Jurkat, Clone E6-1 (cell line): ENCODE results near the gene SHISAL2A. TPM values are rescaled to one million over a fixed set of nuclear protein-coding genes. Genes with fewer than 3 reads are reported as not detected.

Experiments used
- DNase-seq: peaks from one replicate; pipeline ENCODE4 v3.0.0-alpha.2; 2011; ENCODE audit warnings: low read depth, low spot score
- H3K4me3 ChIP-seq: 2 replicates; pipeline ENCODE4 v1.5.1; 2011; ENCODE audit warnings: mild to moderate bottlenecking, low read length, control low read depth, moderate library complexity
- polyA plus RNA-seq: library from polyadenylated mRNA; unstranded; fragments of >200 nt; gene quantifications from one replicate; pipeline ENCODE4 v1.2.1, GENCODE V29; 2012; ENCODE audit warnings: missing spikeins; ENCODE audit not compliant: insufficient read length, insufficient read depth

SHISAL2A gene
- polyA plus RNA-seq = not detected

GRCh38 chr1:52632732-52633290 lies at the start of gene SHISAL2A:
Gene SHISAL2A, plus strand, starts transcription at chr1:52633168. Its CDS starts 326 bp downstream, at chr1:52633494.
- no peak within 1 kb of the TSS for H3K4me3 ChIP-seq
- DNase-seq = no peak

- no peak overlapping the region for H3K4me3 ChIP-seq
- no peak for DNase-seq
Measured at GRCh38 chr1:52585474-52585873, 47.5 kb upstream of the SHISAL2A start.

- no peak overlapping the region for H3K4me3 ChIP-seq
- no peak for DNase-seq
Measured at GRCh38 chr1:52588027-52588426, 44.9 kb upstream of the SHISAL2A start.

DNA sequence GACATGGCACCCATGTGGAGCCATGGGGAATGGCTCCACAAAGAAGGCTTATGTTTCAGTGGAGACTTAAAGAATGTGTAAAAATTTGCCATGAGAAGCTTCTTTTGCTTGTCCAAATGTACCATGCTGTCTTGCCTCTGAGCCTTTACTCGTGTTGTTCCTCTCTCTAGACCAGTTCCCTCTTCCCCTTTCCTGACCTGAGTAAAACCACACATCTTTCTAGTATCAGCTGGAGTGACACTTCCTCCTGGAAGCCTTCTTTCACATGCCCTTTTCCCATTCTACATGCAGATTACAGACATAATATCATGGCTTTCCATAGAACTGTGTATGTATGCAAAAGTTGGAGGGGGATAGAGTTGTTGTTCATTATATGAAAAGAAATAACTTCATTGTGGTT lies 44.4 kb upstream of the SHISAL2A start:
- no peak for DNase-seq
- no peak overlapping the region for H3K4me3 ChIP-seq

GRCh38 chr1:52590266-52590665 lies 42.7 kb upstream of the SHISAL2A start:
- no peak overlapping the region for H3K4me3 ChIP-seq
- no peak for DNase-seq

DNA sequence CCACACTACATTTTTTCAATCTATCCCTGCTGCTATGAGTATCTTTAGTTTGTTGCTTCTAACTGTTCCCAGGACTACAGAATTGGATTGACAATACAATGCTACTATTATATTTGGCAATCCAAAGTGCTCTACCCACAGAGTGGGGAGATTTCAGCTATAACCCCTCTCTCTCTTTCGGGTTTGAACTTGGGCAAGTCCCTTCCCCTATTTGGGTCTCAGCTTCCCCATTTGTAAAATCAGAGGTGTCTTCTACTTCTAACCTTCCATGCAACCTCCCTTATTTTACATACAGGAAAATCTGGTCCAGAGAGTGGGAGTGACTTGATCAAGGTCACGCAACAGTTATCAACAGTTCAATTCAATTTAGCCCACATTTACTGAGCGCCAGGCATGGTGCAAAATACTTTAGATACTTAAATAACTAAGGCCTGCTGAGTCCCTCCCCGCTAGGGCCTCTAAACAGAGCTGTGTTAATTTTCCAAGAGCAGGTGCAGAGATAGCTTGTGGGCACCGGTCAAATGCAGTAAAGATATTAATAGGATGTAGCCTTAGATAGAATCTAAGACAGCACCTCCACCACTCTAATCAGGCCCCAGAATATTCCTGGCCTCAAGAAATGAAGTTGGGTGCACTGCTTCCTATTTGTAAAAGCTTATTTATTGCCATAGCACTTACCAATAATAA lies 40.2 kb upstream of the SHISAL2A start:
- no peak for DNase-seq
- no peak overlapping the region for H3K4me3 ChIP-seq

- H3K4me3 ChIP-seq = no peak overlapping the region
- DNase-seq = no peak
Measured at GRCh38 chr1:52593495-52593894, 39.5 kb upstream of the SHISAL2A start.

GRCh38 chr1:52595061-52595460 lies 37.9 kb upstream of the SHISAL2A start:
- DNase-seq = no peak

GRCh38 chr1:52597912-52598311 lies 35.1 kb upstream of the SHISAL2A start:
- H3K4me3 ChIP-seq = no peak overlapping the region

More at GRCh38 chr1:52595061-52595460, 37.9 kb upstream of the SHISAL2A start:
- H3K4me3 ChIP-seq = no peak overlapping the region

DNA sequence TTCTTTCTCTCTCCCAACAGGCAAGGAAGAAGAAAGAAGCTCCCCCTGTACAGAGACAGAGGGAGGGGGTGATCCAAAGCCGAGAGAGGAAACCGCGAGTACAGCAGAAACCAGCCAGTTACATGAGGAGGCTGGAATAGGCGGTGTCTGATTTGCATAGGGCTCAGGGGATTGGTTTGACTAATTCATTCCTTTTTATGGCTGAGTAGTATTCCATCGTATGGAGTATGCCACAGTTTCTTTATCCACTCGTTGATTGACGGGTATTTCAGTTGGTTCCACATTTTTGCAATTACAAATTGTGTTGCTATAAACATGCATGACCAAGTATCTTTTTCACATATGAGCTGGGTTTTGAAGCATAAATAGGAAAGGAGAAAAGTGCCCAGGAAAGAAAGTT lies 34.2 kb upstream of the SHISAL2A start:
- no peak overlapping the region for H3K4me3 ChIP-seq
- no peak for DNase-seq

More at GRCh38 chr1:52597912-52598311, 35.1 kb upstream of the SHISAL2A start:
- DNase-seq = no peak

DNA sequence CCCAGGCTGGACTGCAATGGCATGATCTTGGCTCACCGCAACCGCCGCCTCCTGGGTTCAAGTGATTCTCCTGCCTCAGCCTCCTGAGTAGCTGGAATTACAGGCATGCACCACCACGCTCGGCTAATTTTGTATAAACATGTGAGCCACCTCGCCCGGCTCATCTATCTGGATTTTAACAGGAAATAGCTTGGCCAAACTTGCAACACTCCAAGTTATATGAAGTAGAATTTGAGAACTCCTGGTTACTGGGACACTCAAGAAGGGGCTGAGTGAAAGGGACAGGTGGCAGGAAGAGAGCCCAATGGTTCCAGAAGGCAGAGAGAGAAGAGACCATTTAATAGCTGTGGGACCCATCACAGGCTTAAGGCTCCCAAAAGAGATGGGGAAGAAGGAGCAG lies 33.7 kb upstream of the SHISAL2A start:
- no peak for DNase-seq
- no peak overlapping the region for H3K4me3 ChIP-seq

GRCh38 chr1:52600533-52601179 lies 32.3 kb upstream of the SHISAL2A start:
- no peak overlapping the region for H3K4me3 ChIP-seq
- no peak for DNase-seq

DNA sequence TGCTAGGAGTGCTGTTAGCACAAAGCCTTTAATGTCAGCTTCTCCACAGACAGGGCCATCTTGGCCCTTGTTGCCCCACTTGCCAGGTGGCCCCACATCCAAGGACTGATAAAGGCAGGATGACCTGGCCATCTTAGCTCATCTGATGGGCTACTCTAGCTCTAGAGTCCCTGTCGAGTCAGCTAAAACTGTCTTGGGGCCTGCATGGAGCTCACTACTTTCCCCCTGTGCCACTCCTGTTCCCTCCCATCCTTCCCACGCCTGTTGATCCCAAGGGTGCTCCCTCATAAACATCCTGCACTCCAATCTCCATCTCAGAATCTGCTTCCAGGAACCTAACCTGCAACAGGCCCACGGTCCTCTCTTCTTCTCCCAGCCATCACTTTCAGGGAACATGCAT lies 31.4 kb upstream of the SHISAL2A start:
- DNase-seq = no peak

GRCh38 chr1:52601991-52602855 lies 30.7 kb upstream of the SHISAL2A start, which contains the start of gene GPX7:
Gene GPX7, plus strand, starts transcription at chr1:52602371. Its CDS starts 39 bp downstream, at chr1:52602410.
- no peak for DNase-seq
- H3K4me3 ChIP-seq = no peak within 1 kb of the TSS

More for the DNA sequence above, 31.4 kb upstream of the SHISAL2A start:
- no peak overlapping the region for H3K4me3 ChIP-seq

DNA sequence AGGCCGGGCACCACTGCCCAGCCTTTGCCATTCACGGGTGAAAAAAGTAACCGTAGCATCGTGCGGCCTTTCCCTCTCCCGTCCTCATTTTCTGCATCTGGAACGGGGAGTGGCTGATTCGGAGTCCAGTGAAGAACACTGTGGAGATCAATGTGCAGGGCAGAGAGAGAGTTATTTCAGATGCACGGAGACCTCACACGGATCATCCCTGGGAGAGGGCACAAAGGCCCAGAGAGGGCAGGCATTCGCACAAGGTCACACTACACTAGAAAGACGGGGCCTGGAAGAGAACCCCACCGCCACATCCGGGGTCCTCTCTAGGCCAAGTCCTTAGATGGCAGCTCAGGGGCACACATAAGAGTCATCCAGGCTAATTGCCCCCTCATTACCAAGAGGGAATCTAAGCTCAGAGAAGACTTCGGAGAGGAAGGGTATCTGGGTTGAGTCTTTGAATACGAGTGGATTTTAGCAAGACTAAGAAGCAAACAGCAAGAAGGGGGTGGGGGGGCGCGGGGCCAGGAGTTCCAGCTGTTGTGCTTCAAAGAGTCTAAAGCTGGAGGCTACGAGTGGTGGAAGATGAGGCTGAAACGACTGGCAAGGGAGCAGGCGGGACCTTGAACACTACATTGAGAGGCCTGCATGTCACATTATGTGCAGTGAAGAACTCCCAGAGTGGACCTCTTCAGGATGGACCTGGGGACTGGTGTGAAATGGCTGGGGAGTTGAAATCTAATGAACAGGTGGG lies 29.9 kb upstream of the SHISAL2A start:
- no peak for DNase-seq
- no peak overlapping the region for H3K4me3 ChIP-seq

- DNase-seq = no peak
Measured at GRCh38 chr1:52603630-52604029, 29.3 kb upstream of the SHISAL2A start.

DNA sequence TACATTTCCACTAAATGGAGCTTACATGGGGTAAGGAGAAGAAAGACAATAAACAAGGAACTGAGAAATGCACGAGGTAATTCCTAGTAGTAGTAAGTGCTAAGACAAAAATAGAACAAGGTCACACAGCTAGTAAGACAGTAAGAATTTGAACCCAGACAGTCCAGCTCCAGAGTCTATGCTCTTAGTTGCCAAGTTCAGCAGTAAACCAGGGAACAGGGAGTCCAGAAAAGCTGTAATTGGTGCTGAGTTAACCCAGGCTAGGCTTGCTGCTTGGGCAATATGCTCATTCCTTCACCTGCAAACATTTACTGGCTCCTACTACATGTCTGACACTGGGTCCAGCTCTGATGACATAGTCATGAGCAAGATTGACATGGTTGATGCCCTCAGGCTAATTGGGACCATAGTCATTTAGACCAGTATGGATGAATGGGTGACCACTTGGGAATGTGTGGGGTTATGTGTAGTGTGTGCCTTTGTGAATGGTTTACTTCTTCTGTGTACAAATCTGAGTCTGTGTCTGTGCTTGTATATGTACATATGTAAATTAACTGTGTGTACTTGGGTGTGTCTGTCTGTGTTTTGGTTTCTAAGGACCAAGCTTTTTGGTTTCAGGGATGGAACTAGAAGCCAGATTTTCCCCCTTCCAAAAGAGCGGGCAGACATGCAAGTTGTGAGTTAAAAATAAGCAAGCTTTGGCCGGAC lies 28.8 kb upstream of the SHISAL2A start:
- no peak for DNase-seq
- H3K4me3 ChIP-seq = no peak overlapping the region

More at GRCh38 chr1:52603630-52604029, 29.3 kb upstream of the SHISAL2A start:
- H3K4me3 ChIP-seq = no peak overlapping the region
